Naive thymus-derived CD4-positive, alpha-beta T cell (primary cell): ENCODE measurements around the gene MYH10. TPM values are rescaled to one million over a fixed set of nuclear protein-coding genes. Genes with fewer than 3 reads are reported as not detected.

Experiments used
- ATAC-seq: fragments of 150-1000 bp; cut with Tn5 transposase; 2 replicates; pipeline ENCODE4 v1.10.0; 2021; ENCODE audit warnings: mild to moderate bottlenecking, moderate library complexity
- CTCF ChIA-PET: fragments of 350-600 bp; sonication (Branson Sonifier 250); formaldehyde crosslinking; loops from one replicate; lab custom pipeline; 2021; ENCODE audit warnings: antibody characterized with exemption; lab: Charles Lee
- POLR2A ChIA-PET: fragments of 350-600 bp; sonication (Branson Sonifier 250); formaldehyde crosslinking; loops from one replicate; lab custom pipeline; 2021; ENCODE audit warnings: antibody characterized with exemption, inconsistent platforms; lab: Charles Lee
- DNase-seq, 9 donors: peaks; one replicate each; pipeline versions ENCODE4 v3.0.0 to v3.0.0-alpha.2; 2020 to 2022; ENCODE audit warnings: mixed read lengths in 1 of 9
- H3K27ac ChIP-seq: one replicate; pipeline ENCODE4 v1.7.0; 2013; ENCODE audit warnings: mild to moderate bottlenecking, low read depth, low read length, moderate library complexity
- H3K27me3 ChIP-seq, 2 donors: one replicate each; pipeline ENCODE4 v1.7.0; 2013; ENCODE audit warnings: low read length in 2 of 2, mild to moderate bottlenecking in 2 of 2, moderate library complexity in 2 of 2; ENCODE audit not compliant: control insufficient read depth in 2 of 2, insufficient read depth in 2 of 2
- H3K36me3 ChIP-seq, 3 experiments: 1 replicate in 2 of 3; 2 replicates in 1 of 3; pipeline ENCODE4 v1.7.0; 2013; ENCODE audit warnings: low read length in 3 of 3, mild to moderate bottlenecking in 3 of 3, moderate library complexity in 1 of 3; ENCODE audit not compliant: insufficient read depth in 3 of 3, control insufficient read depth in 2 of 3
- H3K4me1 ChIP-seq, 2 donors: one replicate each; pipeline ENCODE4 v1.7.0; 2013; ENCODE audit warnings: low read length in 2 of 2, mild to moderate bottlenecking in 2 of 2, moderate library complexity in 1 of 2; ENCODE audit not compliant: control insufficient read depth in 2 of 2, insufficient read depth in 2 of 2
- H3K4me3 ChIP-seq: 2 replicates; pipeline ENCODE4 v1.7.0; 2013; ENCODE audit warnings: mild to moderate bottlenecking, low read length
- H3K9me3 ChIP-seq, 3 experiments: 1 replicate in 2 of 3; 2 replicates in 1 of 3; pipeline ENCODE4 v1.7.0; 2013; ENCODE audit warnings: low read length in 3 of 3; ENCODE audit not compliant: control insufficient read depth in 2 of 3
- H3K27ac Mint-ChIP-seq, 9 donors: one replicate each; pipeline ENCODE4 v1.8.0; 2020 to 2022; ENCODE audit warnings: mixed read lengths in 9 of 9, mild to moderate bottlenecking in 8 of 9, moderate library complexity in 5 of 9, inconsistent platforms in 2 of 9
- H3K27me3 Mint-ChIP-seq, 5 donors: one replicate each; pipeline ENCODE4 v1.8.0; 2021 to 2022; ENCODE audit warnings: mixed read lengths in 5 of 5, mild to moderate bottlenecking in 1 of 5
- H3K36me3 Mint-ChIP-seq, 5 donors: one replicate each; pipeline ENCODE4 v1.8.0; 2020 to 2022; ENCODE audit warnings: mixed read lengths in 5 of 5, mild to moderate bottlenecking in 3 of 5, inconsistent platforms in 1 of 5
- H3K4me1 Mint-ChIP-seq, 7 donors: one replicate each; pipeline ENCODE4 v1.8.0; 2020 to 2022; ENCODE audit warnings: mixed read lengths in 7 of 7, mild to moderate bottlenecking in 3 of 7, inconsistent platforms in 1 of 7
- H3K4me3 Mint-ChIP-seq, 10 donors: one replicate each; pipeline ENCODE4 v1.8.0; 2020 to 2022; ENCODE audit warnings: mild to moderate bottlenecking in 10 of 10, mixed read lengths in 10 of 10, moderate library complexity in 6 of 10, inconsistent platforms in 2 of 10
- H3K9me3 Mint-ChIP-seq, 11 donors: one replicate each; pipeline ENCODE4 v1.8.0; 2020 to 2022; ENCODE audit warnings: mixed read lengths in 11 of 11, mild to moderate bottlenecking in 4 of 11, inconsistent platforms in 1 of 11, moderate library complexity in 1 of 11
- intact Hi-C, 2 donors: fragments of 100-400 bp; cut with micrococcal nuclease; formaldehyde crosslinking; loops; one replicate each; pipeline ENCODE4 v1.15.1; 2023
- polyA plus RNA-seq, 2 donors: library from polyadenylated mRNA; unstranded; fragments of 300-500 nt; fragmentation: Illumina TruSeq; gene quantifications; one replicate each; pipeline ENCODE4 v1.2.3, GENCODE V29; 2021
- total RNA-seq, 6 experiments: library from RNA in 5 of 6; stranded (reverse) in 5 of 6; gene quantifications; 1 replicate in 5 of 6; 2 replicates in 1 of 6; pipeline ENCODE4 v1.2.3 and lab custom pipeline; 2021 to 2026

The MYH10 gene
- total and polyA plus RNA-seq, 7 experiments from 2014 or later, result 0.85 to 10.0 (median 2.0) TPM

- CTCF ChIA-PET, result no interaction called here
- Histone ChIP-seq H3K9me3 (no peaks in the 10 kb centered on the region), H3K4me1 (no peaks in the 10 kb centered on the region), H3K36me3 (no peaks in the 10 kb centered on the region), H3K27ac (no peak overlapping the region), H3K4me3 (no peak overlapping the region), H3K27me3 (no peaks in the 10 kb centered on the region)
- DNase-seq (no peak), ATAC-seq (no peak)
- Mint-ChIP-seq H3K36me3 (peaks cover 0 to 5% (median 0%) of the 10 kb centered on the region in 5 donors), H3K27me3 (peaks cover 0 to 3% (median 0%) of the 10 kb centered on the region in 5 donors), H3K4me3 (no peak overlapping the region), H3K9me3 (no peaks in the 10 kb centered on the region), H3K4me1 (peaks cover 0 to 8% (median 0%) of the 10 kb centered on the region in 7 donors), H3K27ac (peak overlapping the region in 1 of 9 donors; percentile 35)
- POLR2A ChIA-PET, result no interaction called here
- intact Hi-C loops, result no loop called here
Observed at GRCh38 chr17:8500609-8501008, 129.9 kb downstream of the MYH10 start.

GRCh38 chr17:8499614-8500013, 130.9 kb downstream of the MYH10 start:
- Histone ChIP-seq H3K9me3 (no peaks in the 10 kb centered on the region), H3K4me1 (no peaks in the 10 kb centered on the region), H3K27ac (no peak overlapping the region), H3K4me3 (no peak overlapping the region), H3K36me3 (no peaks in the 10 kb centered on the region), H3K27me3 (no peaks in the 10 kb centered on the region)
- intact Hi-C loops, result no loop called here
- H3K9me3 Mint-ChIP-seq, result no peaks in the 10 kb centered on the region
- CTCF ChIA-PET, result no interaction called here
- DNase-seq, result no peak
- H3K27ac Mint-ChIP-seq, result no peak overlapping the region
- ATAC-seq, result no peak
- H3K4me1 Mint-ChIP-seq, result peaks cover 0 to 8% (median 0%) of the 10 kb centered on the region in 7 donors
- POLR2A ChIA-PET, result no interaction called here
- peaks cover 0 to 3% (median 0%) of the 10 kb centered on the region in 5 donors for H3K27me3 Mint-ChIP-seq
- H3K4me3 Mint-ChIP-seq, result no peak overlapping the region
- H3K36me3 Mint-ChIP-seq, result peaks cover 0 to 5% (median 0%) of the 10 kb centered on the region in 5 donors

- Histone ChIP-seq H3K4me3 (no peak overlapping the region), H3K4me1 (no peaks in the 10 kb centered on the region), H3K27ac (no peak overlapping the region), H3K9me3 (no peaks in the 10 kb centered on the region), H3K27me3 (no peaks in the 10 kb centered on the region), H3K36me3 (no peaks in the 10 kb centered on the region)
- intact Hi-C loops, result no loop called here
- no peak for ATAC-seq
- Mint-ChIP-seq H3K4me3 (no peak overlapping the region), H3K4me1 (peaks cover 0 to 8% (median 0%) of the 10 kb centered on the region in 7 donors), H3K27me3 (peaks cover 0 to 3% (median 0%) of the 10 kb centered on the region in 5 donors), H3K9me3 (peaks cover 0 to 2% (median 0%) of the 10 kb centered on the region in 11 donors), H3K36me3 (peaks cover 0 to 7% (median 0%) of the 10 kb centered on the region in 5 donors), H3K27ac (no peak overlapping the region)
- no peak for DNase-seq
- POLR2A ChIA-PET, result no interaction called here
- CTCF ChIA-PET, result no interaction called here
Observed at GRCh38 chr17:8499171-8499570, 131.4 kb downstream of the MYH10 start.

- DNase-seq, result no peak
- H3K9me3 Mint-ChIP-seq, result peaks cover 0 to 10% (median 0%) of the 10 kb centered on the region in 11 donors
- no peaks in the 10 kb centered on the region for H3K27me3 ChIP-seq
- H3K27me3 Mint-ChIP-seq, result peaks cover 0 to 3% (median 0%) of the 10 kb centered on the region in 5 donors
- H3K9me3 ChIP-seq, result peaks cover 0 to 7% (median 0%) of the 10 kb centered on the region in 3 experiments
- CTCF ChIA-PET, result no interaction called here
- POLR2A ChIA-PET, result no interaction called here
- H3K4me3 Mint-ChIP-seq, result no peak overlapping the region
- ATAC-seq, result no peak
- H3K4me3 ChIP-seq, result no peak overlapping the region
- H3K27ac ChIP-seq, result no peak overlapping the region
- no peak overlapping the region for H3K27ac Mint-ChIP-seq
- peaks cover 0 to 8% (median 0%) of the 10 kb centered on the region in 7 donors for H3K4me1 Mint-ChIP-seq
- H3K36me3 ChIP-seq, result no peaks in the 10 kb centered on the region
- intact Hi-C loops, result no loop called here
- no peaks in the 10 kb centered on the region for H3K4me1 ChIP-seq
- H3K36me3 Mint-ChIP-seq, result peaks cover 0 to 23% (median 10%) of the 10 kb centered on the region in 5 donors
Observed at GRCh38 chr17:8496081-8496480, 134.4 kb downstream of the MYH10 start.

GRCh38 chr17:8494506-8495111, 135.9 kb downstream of the MYH10 start:
- no peaks in the 10 kb centered on the region for H3K27me3 ChIP-seq
- H3K36me3 ChIP-seq, result no peaks in the 10 kb centered on the region
- ChIA-PET POLR2A (no interaction called here), CTCF (no interaction called here)
- H3K9me3 Mint-ChIP-seq, result peaks cover 0 to 14% (median 0%) of the 10 kb centered on the region in 11 donors
- no peak for ATAC-seq
- H3K9me3 ChIP-seq, result peaks cover 0 to 7% (median 0%) of the 10 kb centered on the region in 3 experiments
- H3K4me3 ChIP-seq, result no peak overlapping the region
- peaks cover 2 to 29% (median 19%) of the 10 kb centered on the region in 5 donors for H3K36me3 Mint-ChIP-seq
- no peak overlapping the region for H3K27ac ChIP-seq
- no peaks in the 10 kb centered on the region for H3K4me1 ChIP-seq
- no peak for DNase-seq
- H3K4me3 Mint-ChIP-seq, result no peak overlapping the region
- no peaks in the 10 kb centered on the region for H3K27me3 Mint-ChIP-seq
- H3K27ac Mint-ChIP-seq, result no peak overlapping the region
- H3K4me1 Mint-ChIP-seq, result no peaks in the 10 kb centered on the region
- intact Hi-C loops, result no loop called here

GRCh38 chr17:8494021-8494420, 136.5 kb downstream of the MYH10 start:
- H3K27me3 ChIP-seq, result no peaks in the 10 kb centered on the region
- Mint-ChIP-seq H3K4me3 (no peak overlapping the region), H3K9me3 (peaks cover 0 to 14% (median 0%) of the 10 kb centered on the region in 11 donors), H3K27ac (peak overlapping the region in 1 of 9 donors; percentile 45), H3K27me3 (no peaks in the 10 kb centered on the region), H3K36me3 (peaks cover 2 to 29% (median 19%) of the 10 kb centered on the region in 5 donors), H3K4me1 (no peaks in the 10 kb centered on the region)
- peaks cover 0 to 7% (median 0%) of the 10 kb centered on the region in 3 experiments for H3K9me3 ChIP-seq
- no peaks in the 10 kb centered on the region for H3K4me1 ChIP-seq
- intact Hi-C loops, result no loop called here
- ATAC-seq, result no peak
- POLR2A ChIA-PET, result no interaction called here
- CTCF ChIA-PET, result no interaction called here
- H3K27ac ChIP-seq, result no peak overlapping the region
- no peak overlapping the region for H3K4me3 ChIP-seq
- no peaks in the 10 kb centered on the region for H3K36me3 ChIP-seq
- no peak for DNase-seq

- H3K36me3 Mint-ChIP-seq, result peaks cover 5 to 33% (median 19%) of the 10 kb centered on the region in 5 donors
- intact Hi-C loops, result no loop called here
- no peaks in the 10 kb centered on the region for H3K27me3 Mint-ChIP-seq
- Histone ChIP-seq H3K4me3 (no peak overlapping the region), H3K27me3 (no peaks in the 10 kb centered on the region), H3K9me3 (peaks cover 0 to 7% (median 0%) of the 10 kb centered on the region in 3 experiments), H3K4me1 (no peaks in the 10 kb centered on the region), H3K27ac (no peak overlapping the region), H3K36me3 (no peaks in the 10 kb centered on the region)
- no peak for ATAC-seq
- no peak overlapping the region for H3K4me3 Mint-ChIP-seq
- H3K9me3 Mint-ChIP-seq, result peaks cover 0 to 17% (median 0%) of the 10 kb centered on the region in 11 donors
- ChIA-PET POLR2A (no interaction called here), CTCF (no interaction called here)
- no peak overlapping the region for H3K27ac Mint-ChIP-seq
- no peak for DNase-seq
- no peaks in the 10 kb centered on the region for H3K4me1 Mint-ChIP-seq
Observed at GRCh38 chr17:8492121-8492520, 138.4 kb downstream of the MYH10 start.
